GM18858 (cell line): ENCODE data around the gene ACADVL.
"Not testable (repeated sequence)": the region's sequence is repeated elsewhere in the genome, so short reads cannot be mapped to it uniquely, and the experiment has no call there.

Experiments used
- ATAC-seq: cut with Tn5 transposase; IDR thresholded peaks from one replicate; pipeline ENCODE4 v1.9.1; 2021; ENCODE audit not compliant: unreplicated experiment

Gene ACADVL

GRCh38 chr17:7219812-7220592 is at the start of gene ACADVL, which contains the start of gene DLG4:
ACADVL (plus strand) TSS chr17:7219938; CDS start chr17:7219985, 47 bp downstream.
DLG4 (minus strand) TSS chr17:7219836.
- no peak for ATAC-seq

GRCh38 chr17:7172522-7173191 is 47.1 kb upstream of the ACADVL start:
- not testable (repeated sequence) for ATAC-seq

GRCh38 chr17:7173687-7174602 is 45.8 kb upstream of the ACADVL start:
- ATAC-seq, result no peak

- no peak for ATAC-seq
These were observed 45.0 kb upstream of the ACADVL start for GRCh38 chr17:7174603-7175326.

- ATAC-seq, result no peak
These were observed 44.4 kb upstream of the ACADVL start for GRCh38 chr17:7175330-7175733.

GRCh38 chr17:7176107-7176840 is 43.5 kb upstream of the ACADVL start:
- no peak for ATAC-seq

GRCh38 chr17:7176841-7177190 is 42.9 kb upstream of the ACADVL start:
- no peak for ATAC-seq

- ATAC-seq, result no peak
These were observed 42.4 kb upstream of the ACADVL start for GRCh38 chr17:7177191-7177953.

- ATAC-seq, result no peak
These were observed 41.7 kb upstream of the ACADVL start for GRCh38 chr17:7177954-7178477.

GRCh38 chr17:7178973-7179316 is 40.8 kb upstream of the ACADVL start:
- ATAC-seq, result no peak

GRCh38 chr17:7179317-7180254 is 40.2 kb upstream of the ACADVL start, which contains the start of gene ASGR1:
ASGR1 (minus strand) TSS chr17:7179370; CDS start chr17:7178563, 807 bp downstream.
- no peak for ATAC-seq

GRCh38 chr17:7182101-7182500 is 37.6 kb upstream of the ACADVL start:
- not testable (repeated sequence) for ATAC-seq

GRCh38 chr17:7183433-7184090 is 36.2 kb upstream of the ACADVL start:
- no peak for ATAC-seq

- no peak for ATAC-seq
These were observed 35.6 kb upstream of the ACADVL start for GRCh38 chr17:7184091-7184488.

GRCh38 chr17:7184647-7185046 is 35.1 kb upstream of the ACADVL start:
- no peak for ATAC-seq

GRCh38 chr17:7186241-7186640 is 33.5 kb upstream of the ACADVL start:
- no peak for ATAC-seq

- no peak for ATAC-seq
These were observed 29.3 kb upstream of the ACADVL start for GRCh38 chr17:7190276-7190917.
